ENCODE data around the gene PRORP. TPM values are rescaled to one million over a fixed set of nuclear protein-coding genes. Genes with fewer than 3 reads are reported as not detected.

The PRORP gene
- total and polyA plus RNA-seq, 2 of the 8 experiments (the other 6 are each of a cell fraction or from before 2014, with no cell fraction given), result 30.0 to 44.8 TPM

GRCh38 chr14:35164849-35165248, 42.5 kb downstream of the PRORP start:
- CTCF ChIA-PET (ENCODE audit: partially characterized antibody), result interaction anchor here (0.6 to 1.2 kb wide), 3 partner anchors 24 to 65 kb away, joined by 3 to 4 read pairs (median 3); no protein-coding TSS in a partner anchor

More at GRCh38 chr14:35164849-35165248, 42.5 kb downstream of the PRORP start:
- H3K79me2 ChIP-seq (ENCODE audit: control insufficient read depth in 1 of 2, insufficient read depth in 2 of 2, low read length in 2 of 2), result no peaks in the 10 kb centered on the region
- no peaks in the 10 kb centered on the region; the same call in 1 of the 2 replicates for H3K23me2 ChIP-seq (ENCODE audit: low read depth, low read length)
- no peak overlapping the region for H3K14ac ChIP-seq (ENCODE audit: insufficient read length)
- H2BK120ac ChIP-seq (replicated peaks; ENCODE audit: low read depth, low read length), result no peak overlapping the region
- no peak overlapping the region for H2BK5ac ChIP-seq (ENCODE audit: low read depth, low read length)
- no peak overlapping the region for H3K18ac ChIP-seq (ENCODE audit: extremely low read depth, low read length)
- no peak for FAIRE-seq
- H3K36me3 ChIP-seq (ENCODE audit: control insufficient read depth in 2 of 4, insufficient read depth in 4 of 4, low read length in 3 of 4), result no peaks in the 10 kb centered on the region
- no peak overlapping the region for H4K5ac ChIP-seq (ENCODE audit: insufficient read length, low read depth, low read length)
- no peak overlapping the region for H3K23ac ChIP-seq (ENCODE audit: insufficient read length)
- H4K91ac ChIP-seq (replicated peaks; ENCODE audit: insufficient read length, low read length), result no peak overlapping the region
- WGBS, 2 experiments (ENCODE audit: extremely low coverage in 1 of 2, insufficient coverage in 1 of 2, insufficient read length in 1 of 2, insufficient replicate concordance in 2 of 2, low coverage in 1 of 2, low lambda C conversion rate in 2 of 2, missing lambda C conversion rate in 1 of 2), result 87% methylated on average over 5 of the region's 5 CpGs; no CpG with 5 or more reads in 1 of the 2 experiments
- no peak overlapping the region for H2BK12ac ChIP-seq (ENCODE audit: low read depth, low read length)
- no peaks in the 10 kb centered on the region for H3K9me3 ChIP-seq (ENCODE audit: insufficient read depth in 2 of 2, low read depth in 1 of 2, low read length in 1 of 2)
- no peak overlapping the region for H3K4me2 ChIP-seq (ENCODE audit: insufficient read depth in 1 of 2, low read depth in 2 of 2, low read length in 2 of 2)
- POLR2A ChIA-PET (ENCODE audit: partially characterized antibody), result interaction anchor here (1.1 kb wide), 1 partner anchor 11 kb away, joined by 3 read pairs; no protein-coding TSS in a partner anchor
- no peak overlapping the region for H3K4ac ChIP-seq (replicated peaks; ENCODE audit: insufficient read length, low read depth, low read length)
- no peak overlapping the region for H2BK20ac ChIP-seq (ENCODE audit: low read length)
- H3K27me3 ChIP-seq (replicated peaks in 1 of 4; ENCODE audit: control insufficient read depth in 3 of 4, extremely low read depth in 1 of 4, insufficient read depth in 3 of 4, low read length in 3 of 4), result no peaks in the 10 kb centered on the region
- no peaks in the 10 kb centered on the region; the same call in 1 of the 2 replicates for H3K79me1 ChIP-seq (ENCODE audit: low read depth, low read length)
- TF ChIP-seq RBBP5 (IDR thresholded peaks at IDR 0.05; ENCODE audit: borderline replicate concordance, low read depth, low read length) (no peak), NANOG (IDR thresholded peaks at IDR 0.05; ENCODE audit: insufficient read depth, low read depth, low read length, poor library complexity, severe bottlenecking) (no peak), SAP30 (IDR thresholded peaks at IDR 0.05; ENCODE audit: insufficient read depth, insufficient replicate concordance, low read length) (no peak), CHD2 (IDR thresholded peaks at IDR 0.05; ENCODE audit: low read length) (no peak), KDM4A (IDR thresholded peaks at IDR 0.05; ENCODE audit: low read depth, low read length, severe bottlenecking) (no peak)
- H4K8ac ChIP-seq (ENCODE audit: extremely low read depth, insufficient read depth, low read length), result no peak overlapping the region
- H4K20me1 ChIP-seq (replicated peaks in 1 of 2; ENCODE audit: control insufficient read depth in 1 of 2, insufficient read depth in 2 of 2, low read length in 2 of 2), result no peaks in the 10 kb centered on the region
- DNase-seq (ENCODE audit: low read depth in 1 of 2, low spot score in 2 of 2), result no peak
- H3K4me3 ChIP-seq (ENCODE audit: extremely low read depth in 1 of 4, insufficient read depth in 2 of 4, low read depth in 3 of 4, low read length in 4 of 4), result no peak overlapping the region
- H3K9ac ChIP-seq (replicated peaks in 1 of 4; ENCODE audit: extremely low read depth in 1 of 4, low read depth in 3 of 4, low read length in 3 of 4), result no peak overlapping the region
- no peaks in the 10 kb centered on the region for H3K4me1 ChIP-seq (replicated peaks in 1 of 4; ENCODE audit: control insufficient read depth in 3 of 4, insufficient read depth in 4 of 4, low read length in 3 of 4)
- no peak overlapping the region for H2AFZ ChIP-seq (ENCODE audit: low read length)
- H3K56ac ChIP-seq (replicated peaks; ENCODE audit: insufficient read length, low read depth, low read length), result no peak overlapping the region
- no peak overlapping the region for H2BK15ac ChIP-seq (ENCODE audit: low read length)
- H2AK5ac ChIP-seq (ENCODE audit: low read depth, low read length), result no peak overlapping the region
- H3K27ac ChIP-seq (ENCODE audit: low read depth, low read length), result no peak overlapping the region

All from H1 (cell line).